ENCODE results near the gene ZCCHC4. TPM values are rescaled to one million over a fixed set of nuclear protein-coding genes. Genes with fewer than 3 reads are reported as not detected.

Gene ZCCHC4
- total RNA-seq, 4 donors from 2014 or later, result 20.1 to 26.0 (median 21.6) TPM

- TF ChIP-seq EP300 (IDR thresholded peaks at IDR 0.05) (no peak), CTCF (IDR thresholded peaks at IDR 0.05) (no peak), POLR2A (IDR thresholded peaks at IDR 0.05) (no peak)
- H3K4me3 ChIP-seq, result no peak overlapping the region
- H3K4me1 ChIP-seq, result peaks cover 0 to 9% (median 0%) of the 10 kb centered on the region in 4 donors
- DNase-seq (ENCODE audit: low spot score in 2 of 2), result no peak
- no peaks in the 10 kb centered on the region for H3K9me3 ChIP-seq
- 99 to 100% methylated on average over 2 of the region's 2 CpGs for WGBS, 2 donors
- no peak overlapping the region for H3K27ac ChIP-seq
- H3K27me3 ChIP-seq, result no peaks in the 10 kb centered on the region
- peaks cover 0 to 24% (median 0%) of the 10 kb centered on the region in 3 donors for H3K36me3 ChIP-seq
These were observed 35.4 kb downstream of the ZCCHC4 start for GRCh38 chr4:25347971-25348370.

GRCh38 chr4:25350561-25350960, 38.0 kb downstream of the ZCCHC4 start:
- Histone ChIP-seq H3K27me3 (no peaks in the 10 kb centered on the region), H3K4me1 (peaks cover 0 to 7% (median 0%) of the 10 kb centered on the region in 4 donors), H3K9me3 (no peaks in the 10 kb centered on the region), H3K27ac (no peak overlapping the region), H3K36me3 (peaks cover 0 to 24% (median 0%) of the 10 kb centered on the region in 3 donors), H3K4me3 (no peak overlapping the region)
- 82 to 84% methylated on average over 2 of the region's 2 CpGs for WGBS, 2 donors
- TF ChIP-seq POLR2A (IDR thresholded peaks at IDR 0.05) (no peak), EP300 (IDR thresholded peaks at IDR 0.05) (no peak), CTCF (IDR thresholded peaks at IDR 0.05) (no peak)
- DNase-seq (ENCODE audit: low spot score in 2 of 2), result no peak

GRCh38 chr4:25351777-25352416, 39.3 kb downstream of the ZCCHC4 start:
- no peak for DNase-seq (ENCODE audit: low spot score in 2 of 2)
- no peak for TF ChIP-seq CTCF (IDR thresholded peaks at IDR 0.05)
- TF ChIP-seq EP300 (IDR thresholded peaks at IDR 0.05), result no peak
- TF ChIP-seq POLR2A (IDR thresholded peaks at IDR 0.05), result no peak
- Histone ChIP-seq H3K27ac (no peak overlapping the region), H3K4me3 (no peak overlapping the region), H3K36me3 (peaks cover 0 to 24% (median 0%) of the 10 kb centered on the region in 3 donors), H3K9me3 (no peaks in the 10 kb centered on the region), H3K27me3 (no peaks in the 10 kb centered on the region), H3K4me1 (no peaks in the 10 kb centered on the region)
- WGBS, 2 donors, result 82 to 92% methylated on average over 4 of the region's 4 CpGs

GRCh38 chr4:25356068-25356467, 43.5 kb downstream of the ZCCHC4 start:
- TF ChIP-seq CTCF (IDR thresholded peaks at IDR 0.05) (no peak), POLR2A (IDR thresholded peaks at IDR 0.05) (no peak), EP300 (IDR thresholded peaks at IDR 0.05) (no peak)
- Histone ChIP-seq H3K27ac (no peak overlapping the region), H3K36me3 (peaks cover 0 to 27% (median 0%) of the 10 kb centered on the region in 3 donors), H3K9me3 (no peaks in the 10 kb centered on the region), H3K4me3 (no peak overlapping the region), H3K27me3 (no peaks in the 10 kb centered on the region), H3K4me1 (no peaks in the 10 kb centered on the region)
- 93 to 97% methylated on average over 2 of the region's 2 CpGs for WGBS, 2 donors
- DNase-seq (ENCODE audit: low spot score in 2 of 2), result no peak

GRCh38 chr4:25358515-25359275, 46.1 kb downstream of the ZCCHC4 start:
- TF ChIP-seq CTCF (IDR thresholded peaks at IDR 0.05) (no peak), POLR2A (IDR thresholded peaks at IDR 0.05) (no peak), EP300 (IDR thresholded peaks at IDR 0.05) (no peak)
- H3K36me3 ChIP-seq, result peaks cover 0 to 22% (median 0%) of the 10 kb centered on the region in 3 donors
- no peaks in the 10 kb centered on the region for H3K9me3 ChIP-seq
- DNase-seq (ENCODE audit: low spot score in 2 of 2), result no peak
- WGBS, 2 donors, result 81 to 95% methylated on average over 14 of the region's 14 CpGs
- H3K4me3 ChIP-seq, result no peak overlapping the region
- no peak overlapping the region for H3K27ac ChIP-seq
- H3K4me1 ChIP-seq, result no peaks in the 10 kb centered on the region
- no peaks in the 10 kb centered on the region for H3K27me3 ChIP-seq
